Measurements from ENCODE around the gene MAPK10. TPM values are rescaled to one million over a fixed set of nuclear protein-coding genes. Genes with fewer than 3 reads are reported as not detected.

The MAPK10 gene
- total and polyA plus RNA-seq, 10 of the 15 experiments (the other 5 are each of a cell fraction or from before 2014, with no cell fraction given), result 1.1 to 4.2 (median 2.4) TPM

- intact Hi-C loops (cut with micrococcal nuclease; ENCODE audit: unreplicated experiment), result no loop called here
- ChIA-PET SMC1A (ENCODE audit: uncharacterized antibody, unreplicated experiment) (interaction anchor here (1.1 kb wide), 1 partner anchor 9 kb away, joined by 3 read pairs; no protein-coding TSS in a partner anchor), RAD21 (ENCODE audit: unreplicated experiment) (no interaction called here), POLR2A (no interaction called here), CTCF (interaction anchor here (1.4 to 3.4 kb wide), 2 partner anchors 11 to 15 kb away, joined by 4 to 16 read pairs; no protein-coding TSS in a partner anchor)
- TF ChIP-seq ZNF592 (IDR thresholded peaks at IDR 0.05) (no peak), MEF2A (IDR thresholded peaks at IDR 0.05; ENCODE audit: insufficient read depth, low read depth, low read length) (no peak), NR2C2 (IDR thresholded peaks at IDR 0.05; ENCODE audit: borderline replicate concordance, control insufficient read depth, insufficient read length, low read depth) (no peak), HSF1 (IDR thresholded peaks at IDR 0.05; ENCODE audit: low read depth, low read length) (no peak), ZBTB11 (CRISPR knock-in tag; IDR thresholded peaks at IDR 0.05) (no peak), SMAD1 (IDR thresholded peaks at IDR 0.05; ENCODE audit: low read depth, partially characterized antibody) (no peak), IRF5 (IDR thresholded peaks at IDR 0.05; ENCODE audit: borderline replicate concordance) (no peak)
- DNase-seq (ENCODE audit: low read depth, low spot score), result no peak
- no peak for ATAC-seq
- H3K36me3 ChIP-seq (ENCODE audit: control insufficient read depth in 2 of 2, insufficient read depth in 2 of 2, low read length in 1 of 2), result no peaks in the 10 kb centered on the region
- H3K4me1 ChIP-seq (ENCODE audit: control insufficient read depth, insufficient read depth, low read length), result no peaks in the 10 kb centered on the region
- no peak overlapping the region for H3K4me2 ChIP-seq (ENCODE audit: control insufficient read depth, insufficient read depth)
- H3K9me3 ChIP-seq (replicated peaks; ENCODE audit: control insufficient read depth, insufficient read depth, low read length), result no peaks in the 10 kb centered on the region
- no peak overlapping the region for H3K9ac ChIP-seq (ENCODE audit: control insufficient read depth, insufficient read depth, low read length)
- in situ Hi-C loops (cut with MboI), result no loop called here
- no peaks in the 10 kb centered on the region for H3K79me2 ChIP-seq (ENCODE audit: control insufficient read depth, insufficient read depth, low read length)
- no TSS peak for BruUV-seq (replicated peaks)
- H4K20me1 ChIP-seq (ENCODE audit: control insufficient read depth, insufficient read depth), result no peaks in the 10 kb centered on the region
- FAIRE-seq, result no peak
- H2AFZ ChIP-seq (ENCODE audit: control insufficient read depth, low read depth, low read length), result no peak overlapping the region
- no peaks in the 10 kb centered on the region for H3K27me3 ChIP-seq (replicated peaks in 1 of 2; ENCODE audit: control insufficient read depth in 2 of 2, insufficient read depth in 2 of 2, low read length in 1 of 2)
- no peak overlapping the region for H3K4me3 ChIP-seq
- no peak overlapping the region for H3K27ac ChIP-seq (ENCODE audit: control insufficient read depth, insufficient read depth)
- 0% methylated on average over 1 of the region's 1 CpG for WGBS (ENCODE audit: insufficient coverage, insufficient replicate concordance, low lambda C conversion rate, missing lambda C conversion rate)
Observed at GRCh38 chr4:86060341-86060740, 299.5 kb downstream of the MAPK10 start.

Measured in GM12878 (cell line).